ENCODE results near the gene PRDM16.

The PRDM16 gene

GRCh38 chr1:3099861-3100260, 30.9 kb downstream of the PRDM16 start:
- H3K36me3 Mint-ChIP-seq = no peaks in the 10 kb centered on the region
- DNase-seq = no peak
- no peak overlapping the region for H3K27ac Mint-ChIP-seq
- H3K27me3 Mint-ChIP-seq = peaks cover 29% of the 10 kb centered on the region
- CTCF ChIA-PET = no interaction called here
- no peak overlapping the region for H3K4me3 Mint-ChIP-seq
- no peaks in the 10 kb centered on the region for H3K4me1 Mint-ChIP-seq
- H3K9me3 Mint-ChIP-seq = no peaks in the 10 kb centered on the region

GRCh38 chr1:3101124-3101939, 32.3 kb downstream of the PRDM16 start:
- H3K27ac Mint-ChIP-seq = no peak overlapping the region
- no peak for DNase-seq
- CTCF ChIA-PET = no interaction called here
- H3K4me1 Mint-ChIP-seq = no peaks in the 10 kb centered on the region
- no peaks in the 10 kb centered on the region for H3K9me3 Mint-ChIP-seq
- no peaks in the 10 kb centered on the region for H3K36me3 Mint-ChIP-seq
- no peak overlapping the region for H3K4me3 Mint-ChIP-seq
- H3K27me3 Mint-ChIP-seq = peaks cover 18% of the 10 kb centered on the region

GRCh38 chr1:3102641-3103040, 33.6 kb downstream of the PRDM16 start:
- no peaks in the 10 kb centered on the region for H3K4me1 Mint-ChIP-seq
- peaks cover 5% of the 10 kb centered on the region for H3K27me3 Mint-ChIP-seq
- H3K9me3 Mint-ChIP-seq = no peaks in the 10 kb centered on the region
- no peak overlapping the region for H3K27ac Mint-ChIP-seq
- no peaks in the 10 kb centered on the region for H3K36me3 Mint-ChIP-seq
- CTCF ChIA-PET = no interaction called here
- no peak for DNase-seq
- no peak overlapping the region for H3K4me3 Mint-ChIP-seq

GRCh38 chr1:3103967-3104677, 35.1 kb downstream of the PRDM16 start:
- Mint-ChIP-seq H3K9me3 (peaks cover 4% of the 10 kb centered on the region), H3K4me1 (no peaks in the 10 kb centered on the region), H3K36me3 (no peaks in the 10 kb centered on the region), H3K27ac (no peak overlapping the region), H3K4me3 (no peak overlapping the region), H3K27me3 (peaks cover 3% of the 10 kb centered on the region)
- DNase-seq = no peak
- CTCF ChIA-PET = no interaction called here

- Mint-ChIP-seq H3K9me3 (peaks cover 4% of the 10 kb centered on the region), H3K4me3 (no peak overlapping the region), H3K27me3 (peaks cover 3% of the 10 kb centered on the region), H3K36me3 (no peaks in the 10 kb centered on the region), H3K27ac (no peak overlapping the region), H3K4me1 (no peaks in the 10 kb centered on the region)
- DNase-seq = no peak
- CTCF ChIA-PET = no interaction called here
Observed at GRCh38 chr1:3105167-3105863, 36.3 kb downstream of the PRDM16 start.

GRCh38 chr1:3106216-3106615, 37.2 kb downstream of the PRDM16 start:
- Mint-ChIP-seq H3K9me3 (peaks cover 4% of the 10 kb centered on the region), H3K27ac (no peak overlapping the region), H3K4me3 (no peak overlapping the region), H3K27me3 (peaks cover 3% of the 10 kb centered on the region), H3K36me3 (no peaks in the 10 kb centered on the region), H3K4me1 (no peaks in the 10 kb centered on the region)
- CTCF ChIA-PET = no interaction called here
- no peak for DNase-seq

GRCh38 chr1:3107201-3107600, 38.2 kb downstream of the PRDM16 start:
- CTCF ChIA-PET = no interaction called here
- no peaks in the 10 kb centered on the region for H3K36me3 Mint-ChIP-seq
- peaks cover 4% of the 10 kb centered on the region for H3K9me3 Mint-ChIP-seq
- no peak overlapping the region for H3K27ac Mint-ChIP-seq
- no peaks in the 10 kb centered on the region for H3K4me1 Mint-ChIP-seq
- DNase-seq = no peak
- H3K27me3 Mint-ChIP-seq = peaks cover 3% of the 10 kb centered on the region
- H3K4me3 Mint-ChIP-seq = no peak overlapping the region

- H3K9me3 Mint-ChIP-seq = peaks cover 4% of the 10 kb centered on the region
- no peaks in the 10 kb centered on the region for H3K36me3 Mint-ChIP-seq
- peaks cover 3% of the 10 kb centered on the region for H3K27me3 Mint-ChIP-seq
- no peaks in the 10 kb centered on the region for H3K4me1 Mint-ChIP-seq
- no peak overlapping the region for H3K27ac Mint-ChIP-seq
- no peak overlapping the region for H3K4me3 Mint-ChIP-seq
- CTCF ChIA-PET = no interaction called here
- DNase-seq = no peak
Observed at GRCh38 chr1:3109355-3109754, 40.4 kb downstream of the PRDM16 start.

GRCh38 chr1:3111348-3112021, 42.5 kb downstream of the PRDM16 start:
- H3K36me3 Mint-ChIP-seq = no peaks in the 10 kb centered on the region
- peaks cover 3% of the 10 kb centered on the region for H3K27me3 Mint-ChIP-seq
- CTCF ChIA-PET = no interaction called here
- peaks cover 4% of the 10 kb centered on the region for H3K9me3 Mint-ChIP-seq
- H3K4me1 Mint-ChIP-seq = no peaks in the 10 kb centered on the region
- H3K4me3 Mint-ChIP-seq = no peak overlapping the region
- no peak overlapping the region for H3K27ac Mint-ChIP-seq
- no peak for DNase-seq

GRCh38 chr1:3112526-3112925, 43.5 kb downstream of the PRDM16 start:
- Mint-ChIP-seq H3K4me3 (no peak overlapping the region), H3K27me3 (peaks cover 3% of the 10 kb centered on the region), H3K27ac (no peak overlapping the region), H3K9me3 (peaks cover 4% of the 10 kb centered on the region), H3K4me1 (no peaks in the 10 kb centered on the region), H3K36me3 (no peaks in the 10 kb centered on the region)
- CTCF ChIA-PET = no interaction called here
- DNase-seq = no peak

GRCh38 chr1:3113047-3113740, 44.2 kb downstream of the PRDM16 start:
- Mint-ChIP-seq H3K9me3 (peaks cover 2% of the 10 kb centered on the region), H3K36me3 (no peaks in the 10 kb centered on the region), H3K4me1 (no peaks in the 10 kb centered on the region), H3K27me3 (no peaks in the 10 kb centered on the region), H3K27ac (no peak overlapping the region), H3K4me3 (no peak overlapping the region)
- CTCF ChIA-PET = no interaction called here
- no peak for DNase-seq

GRCh38 chr1:3113741-3114056, 44.7 kb downstream of the PRDM16 start:
- no peaks in the 10 kb centered on the region for H3K4me1 Mint-ChIP-seq
- no peak for DNase-seq
- H3K27ac Mint-ChIP-seq = no peak overlapping the region
- no peaks in the 10 kb centered on the region for H3K9me3 Mint-ChIP-seq
- CTCF ChIA-PET = no interaction called here
- H3K36me3 Mint-ChIP-seq = no peaks in the 10 kb centered on the region
- H3K4me3 Mint-ChIP-seq = no peak overlapping the region
- H3K27me3 Mint-ChIP-seq = no peaks in the 10 kb centered on the region

- Mint-ChIP-seq H3K36me3 (no peaks in the 10 kb centered on the region), H3K27me3 (no peaks in the 10 kb centered on the region), H3K4me1 (no peaks in the 10 kb centered on the region), H3K9me3 (no peaks in the 10 kb centered on the region), H3K27ac (no peak overlapping the region), H3K4me3 (no peak overlapping the region)
- CTCF ChIA-PET = no interaction called here
- DNase-seq = no peak
Observed at GRCh38 chr1:3114131-3114744, 45.2 kb downstream of the PRDM16 start.

GRCh38 chr1:3114846-3115245, 45.8 kb downstream of the PRDM16 start:
- no peak overlapping the region for H3K27ac Mint-ChIP-seq
- H3K4me1 Mint-ChIP-seq = no peaks in the 10 kb centered on the region
- no peak for DNase-seq
- CTCF ChIA-PET = no interaction called here
- H3K4me3 Mint-ChIP-seq = no peak overlapping the region
- no peaks in the 10 kb centered on the region for H3K36me3 Mint-ChIP-seq
- no peaks in the 10 kb centered on the region for H3K27me3 Mint-ChIP-seq
- no peaks in the 10 kb centered on the region for H3K9me3 Mint-ChIP-seq

All from activated naive CD4-positive, alpha-beta T cell treated with anti-CD3 and anti-CD28 coated beads, Interleukin-2, amount 10 ng/mL, durations not matched to agents 7 days and 5 days (primary cell).